ENCODE data around the gene SIRT7. TPM values are rescaled to one million over a fixed set of nuclear protein-coding genes. Genes with fewer than 3 reads are reported as not detected.

SIRT7 gene
- total and polyA plus RNA-seq, 11 donors, result 3.6 to 13.2 (median 6.8) TPM

GRCh38 chr17:81948635-81949378 is 30.8 kb upstream of the SIRT7 start:
- ATAC-seq (peak in 3 of 4 donors; percentile 9 to 17 (median 15)), DNase-seq (peak in 1 of 5 donors; percentile 44)
- no peak for TF ChIP-seq POLR2A (IDR thresholded peaks at IDR 0.05)
- H3K27me3 ChIP-seq, result peaks cover 0 to 7% (median 0%) of the 10 kb centered on the region in 9 donors
- intact Hi-C loops (cut with DNase I), result no loop called here
- H3K27ac ChIP-seq, result no peak overlapping the region
- H3K4me3 ChIP-seq, result no peak overlapping the region
- 77 to 81% (median 80%) methylated on average over 11 to 17 of the region's 17 CpGs for WGBS, 4 donors
- H3K9me3 ChIP-seq, result no peaks in the 10 kb centered on the region
- no peaks in the 10 kb centered on the region for H3K4me1 ChIP-seq
- no peaks in the 10 kb centered on the region for H3K36me3 ChIP-seq

GRCh38 chr17:81947189-81947588 is 29.2 kb upstream of the SIRT7 start, which contains the start of gene MYADML2:
Gene MYADML2 (minus strand): TSS chr17:81947233. CDS start chr17:81941741, 5,492 bp downstream.
- no peaks in the 10 kb centered on the region for H3K4me1 ChIP-seq
- no peaks in the 10 kb centered on the region for H3K9me3 ChIP-seq
- 76 to 87% (median 85%) methylated on average over 13 of the region's 13 CpGs for whole genome bisulfite sequencing, 4 donors
- ATAC-seq, result no peak
- H3K27ac ChIP-seq, result no peak within 1 kb of the TSS
- H3K36me3 ChIP-seq, result no peaks in the 10 kb centered on the region
- DNase-seq, result no peak
- peaks cover 0 to 11% (median 0%) of the 10 kb centered on the region in 9 donors for H3K27me3 ChIP-seq
- H3K4me3 ChIP-seq, result no peak within 1 kb of the TSS
- TF ChIP-seq POLR2A (IDR thresholded peaks at IDR 0.05) (no peak), CTCF (IDR thresholded peaks at IDR 0.05) (no peak)
- intact Hi-C loops (cut with DNase I), result no loop called here

GRCh38 chr17:81944858-81945257 is 26.9 kb upstream of the SIRT7 start:
- no peak for TF ChIP-seq CTCF (IDR thresholded peaks at IDR 0.05)
- TF ChIP-seq POLR2A (IDR thresholded peaks at IDR 0.05), result no peak
- peaks cover 0 to 11% (median 0%) of the 10 kb centered on the region in 9 donors for H3K27me3 ChIP-seq
- H3K4me1 ChIP-seq, result peaks cover 0 to 21% (median 16%) of the 10 kb centered on the region in 12 donors
- no peaks in the 10 kb centered on the region for H3K9me3 ChIP-seq
- intact Hi-C loops (cut with DNase I), result no loop called here
- no peak overlapping the region for H3K27ac ChIP-seq
- ATAC-seq (no peak), DNase-seq (no peak)
- no peaks in the 10 kb centered on the region for H3K36me3 ChIP-seq
- WGBS, 4 donors, result 75 to 87% (median 85%) methylated on average over 5 to 9 of the region's 9 CpGs
- no peak overlapping the region for H3K4me3 ChIP-seq

- H3K36me3 ChIP-seq, result no peaks in the 10 kb centered on the region
- H3K27me3 ChIP-seq, result peaks cover 0 to 11% (median 0%) of the 10 kb centered on the region in 9 donors
- peak overlapping the region in 11 of 12 donors; percentile 12 to 92 (median 77) for H3K27ac ChIP-seq
- H3K9me3 ChIP-seq, result no peaks in the 10 kb centered on the region
- H3K4me3 ChIP-seq, result peak overlapping the region in 11 of 12 donors; percentile 27 to 60 (median 47)
- peaks cover 0 to 42% (median 21%) of the 10 kb centered on the region in 12 donors for H3K4me1 ChIP-seq
- no peak for TF ChIP-seq CTCF (IDR thresholded peaks at IDR 0.05)
- TF ChIP-seq POLR2A (IDR thresholded peaks at IDR 0.05), result no peak
- WGBS, 4 donors, result 20 to 43% (median 31%) methylated on average over 7 to 11 of the region's 12 CpGs
- DNase-seq, result no peak
- intact Hi-C loops (cut with DNase I), result no loop called here
- ATAC-seq, result peak; percentile 1 to 31 (median 10)
These were observed 24.2 kb upstream of the SIRT7 start for GRCh38 chr17:81942167-81942553.

Data from heart left ventricle (tissue), 16 donors.